GM19351 (cell line): ENCODE data around the gene KCNG3.

Experiments
- ATAC-seq: cut with Tn5 transposase; IDR thresholded peaks from one replicate; pipeline ENCODE4 v1.9.1; 2021; ENCODE audit warnings: mild to moderate bottlenecking, moderate library complexity; ENCODE audit not compliant: unreplicated experiment

KCNG3 gene, protein sequence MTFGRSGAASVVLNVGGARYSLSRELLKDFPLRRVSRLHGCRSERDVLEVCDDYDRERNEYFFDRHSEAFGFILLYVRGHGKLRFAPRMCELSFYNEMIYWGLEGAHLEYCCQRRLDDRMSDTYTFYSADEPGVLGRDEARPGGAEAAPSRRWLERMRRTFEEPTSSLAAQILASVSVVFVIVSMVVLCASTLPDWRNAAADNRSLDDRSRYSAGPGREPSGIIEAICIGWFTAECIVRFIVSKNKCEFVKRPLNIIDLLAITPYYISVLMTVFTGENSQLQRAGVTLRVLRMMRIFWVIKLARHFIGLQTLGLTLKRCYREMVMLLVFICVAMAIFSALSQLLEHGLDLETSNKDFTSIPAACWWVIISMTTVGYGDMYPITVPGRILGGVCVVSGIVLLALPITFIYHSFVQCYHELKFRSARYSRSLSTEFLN

GRCh38 chr2:42493468-42494354 lies at the start of gene KCNG3:
KCNG3 (minus strand) TSS chr2:42493982; CDS start chr2:42493501, 481 bp downstream.
- ATAC-seq = peak; percentile 60

DNA sequence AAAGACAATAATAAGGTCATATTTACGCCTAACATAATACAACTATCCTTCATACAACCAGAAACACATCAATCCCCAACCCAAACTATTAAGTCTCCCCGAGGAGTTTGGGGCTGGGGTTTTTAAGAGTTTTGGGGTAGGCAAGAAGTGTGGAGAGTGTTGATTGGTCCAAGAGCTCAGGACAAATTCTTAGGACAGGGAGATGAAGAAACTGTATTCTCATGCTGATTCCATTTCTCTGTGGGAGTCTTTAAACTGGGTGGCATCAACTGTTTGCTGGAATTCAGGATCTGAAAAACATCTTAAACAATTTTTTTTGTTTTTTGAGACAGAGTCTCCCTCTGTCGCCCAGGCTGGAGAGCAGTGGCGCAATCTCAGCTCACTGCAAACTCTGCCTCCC lies 49.1 kb upstream of the KCNG3 start:
- ATAC-seq = no peak

- no peak for ATAC-seq
Measured at GRCh38 chr2:42537493-42537892, 43.7 kb upstream of the KCNG3 start.

- ATAC-seq = no peak
Measured at GRCh38 chr2:42532397-42532796, 38.6 kb upstream of the KCNG3 start.

DNA sequence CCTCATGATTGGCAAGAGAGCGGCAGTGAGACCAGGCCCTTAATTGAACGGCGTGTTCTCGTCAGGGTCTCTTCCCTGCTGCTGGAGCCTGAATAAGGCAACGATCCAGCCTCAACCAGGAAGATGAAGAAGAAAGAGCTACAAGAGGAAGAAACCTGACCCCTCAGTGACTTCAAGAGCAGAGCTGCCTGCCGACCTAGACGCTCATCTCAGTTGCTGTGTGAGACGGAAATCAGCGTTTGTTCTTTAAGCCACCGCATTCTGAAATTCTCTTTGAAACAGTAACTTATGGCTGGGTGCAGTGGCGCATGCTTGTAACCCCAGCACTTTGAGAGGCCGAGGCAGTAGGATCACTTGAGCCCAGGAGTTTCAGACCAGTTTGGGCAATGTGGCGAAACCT lies 29.6 kb upstream of the KCNG3 start:
- no peak for ATAC-seq

DNA sequence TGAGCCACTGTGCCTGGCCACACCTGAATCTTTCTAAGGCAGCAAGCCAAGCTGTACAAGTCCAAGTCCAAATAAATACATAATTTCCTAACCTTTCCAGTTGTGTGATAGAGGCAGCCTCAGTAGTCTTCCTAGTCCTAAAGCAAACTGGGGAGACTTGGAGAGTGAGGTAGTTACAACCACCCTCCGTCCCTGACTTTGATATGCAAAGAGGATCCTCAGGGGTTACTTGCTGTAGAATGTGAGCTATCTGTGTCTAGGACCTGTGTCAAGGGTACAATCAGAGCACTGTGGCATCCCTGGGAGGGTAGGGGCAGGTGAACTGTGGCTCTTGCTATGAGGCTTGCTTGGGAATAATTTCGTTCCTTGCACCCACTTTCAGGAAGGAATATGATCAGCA lies 28.3 kb upstream of the KCNG3 start:
- ATAC-seq = no peak

- no peak for ATAC-seq
Measured at GRCh38 chr2:42519624-42520023, 25.8 kb upstream of the KCNG3 start.

GRCh38 chr2:42516418-42516901 lies 22.7 kb upstream of the KCNG3 start:
- no peak for ATAC-seq

DNA sequence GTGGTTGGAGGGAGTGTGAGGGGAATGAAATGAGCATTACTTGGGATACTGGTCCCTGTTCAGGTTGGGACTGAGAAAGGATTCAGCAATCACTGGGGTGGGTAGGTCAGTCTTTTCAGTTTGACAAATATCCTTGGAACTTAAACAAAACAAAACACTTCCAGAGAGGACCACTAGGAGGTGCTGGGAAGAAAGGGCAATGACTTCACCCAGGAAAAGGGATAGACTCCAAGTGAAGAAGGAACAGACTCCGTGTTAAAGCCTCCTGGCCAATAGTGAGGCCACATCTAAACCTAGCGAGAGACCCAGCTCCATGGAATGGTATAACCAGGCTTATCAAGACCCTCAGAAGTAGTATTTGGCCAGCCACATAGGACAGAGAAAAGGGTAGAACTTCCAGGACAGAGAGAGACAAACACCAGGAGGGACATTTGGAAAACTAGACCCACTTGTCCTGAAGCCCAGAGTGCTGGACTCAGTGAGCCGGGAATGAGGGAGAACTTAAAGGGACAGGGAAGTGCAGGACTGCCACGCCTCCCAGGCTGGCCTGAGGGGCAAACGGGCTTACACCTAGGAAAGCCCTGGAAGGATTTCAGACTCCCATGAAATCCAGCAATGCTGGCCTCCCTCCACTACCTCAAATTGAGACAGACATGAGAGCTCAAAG lies 19.6 kb upstream of the KCNG3 start:
- ATAC-seq = no peak

GRCh38 chr2:42510608-42511243 lies 16.9 kb upstream of the KCNG3 start:
- peak; percentile 54 for ATAC-seq

GRCh38 chr2:42510191-42510590 lies 16.4 kb upstream of the KCNG3 start:
- no peak for ATAC-seq

- ATAC-seq = no peak
Measured at GRCh38 chr2:42504364-42505230, 10.8 kb upstream of the KCNG3 start.

GRCh38 chr2:42503291-42503690 lies 9.5 kb upstream of the KCNG3 start:
- no peak for ATAC-seq

DNA sequence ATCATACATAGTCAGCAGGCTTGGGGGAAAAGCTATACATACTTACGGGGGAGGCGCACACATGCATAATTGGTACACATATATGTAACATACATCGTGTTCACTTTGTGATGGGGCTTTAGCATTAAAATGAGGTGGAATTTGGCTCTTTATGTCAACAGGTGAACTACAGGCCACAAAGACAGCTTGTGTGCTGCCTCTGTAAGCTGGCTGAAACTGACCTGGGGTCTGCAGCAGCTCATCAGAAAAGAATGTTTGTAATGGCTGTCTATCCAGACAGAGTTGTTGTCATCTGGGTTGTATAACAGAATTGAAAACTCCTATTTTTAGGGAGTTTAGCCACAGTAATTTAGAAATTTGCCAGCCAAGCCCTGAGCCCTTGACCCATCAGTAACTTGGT lies 4.7 kb upstream of the KCNG3 start:
- ATAC-seq = no peak

DNA sequence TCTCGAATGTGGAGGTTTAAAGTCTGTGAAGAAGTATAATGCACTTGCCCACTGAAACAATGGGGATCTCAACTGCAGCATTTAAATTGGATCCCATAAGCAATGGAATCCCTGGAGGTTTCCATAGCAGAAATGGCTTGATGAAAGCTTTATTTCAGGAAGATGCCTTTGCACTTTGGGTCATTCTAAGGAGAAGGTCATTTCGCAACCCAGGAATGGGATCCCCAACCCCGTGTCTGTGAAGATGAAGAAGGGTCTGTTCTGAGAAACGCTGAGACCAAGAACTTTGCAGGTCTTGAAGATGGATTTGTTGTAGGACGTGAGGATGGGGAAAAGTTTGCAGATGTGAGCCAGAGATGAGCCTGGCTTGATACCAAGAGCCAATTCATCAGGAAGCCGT lies 1.8 kb upstream of the KCNG3 start:
- no peak for ATAC-seq

DNA sequence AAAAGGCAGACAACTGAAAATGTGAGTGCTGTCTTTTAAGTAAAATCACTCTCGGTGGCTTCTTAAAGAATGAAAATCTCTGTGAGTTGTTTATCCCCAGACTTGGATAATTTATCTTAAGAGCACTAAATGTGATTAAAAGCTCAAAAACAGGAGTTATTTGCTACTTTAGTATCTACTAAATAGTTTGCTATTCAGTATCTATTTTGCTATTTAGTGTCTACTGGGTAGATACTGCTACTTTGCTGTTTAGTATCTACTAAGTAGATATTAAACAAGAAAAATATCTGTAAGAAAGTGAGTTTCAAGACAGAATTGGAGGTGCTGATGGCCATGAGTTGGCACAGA lies 1.4 kb upstream of the KCNG3 start:
- no peak for ATAC-seq

DNA sequence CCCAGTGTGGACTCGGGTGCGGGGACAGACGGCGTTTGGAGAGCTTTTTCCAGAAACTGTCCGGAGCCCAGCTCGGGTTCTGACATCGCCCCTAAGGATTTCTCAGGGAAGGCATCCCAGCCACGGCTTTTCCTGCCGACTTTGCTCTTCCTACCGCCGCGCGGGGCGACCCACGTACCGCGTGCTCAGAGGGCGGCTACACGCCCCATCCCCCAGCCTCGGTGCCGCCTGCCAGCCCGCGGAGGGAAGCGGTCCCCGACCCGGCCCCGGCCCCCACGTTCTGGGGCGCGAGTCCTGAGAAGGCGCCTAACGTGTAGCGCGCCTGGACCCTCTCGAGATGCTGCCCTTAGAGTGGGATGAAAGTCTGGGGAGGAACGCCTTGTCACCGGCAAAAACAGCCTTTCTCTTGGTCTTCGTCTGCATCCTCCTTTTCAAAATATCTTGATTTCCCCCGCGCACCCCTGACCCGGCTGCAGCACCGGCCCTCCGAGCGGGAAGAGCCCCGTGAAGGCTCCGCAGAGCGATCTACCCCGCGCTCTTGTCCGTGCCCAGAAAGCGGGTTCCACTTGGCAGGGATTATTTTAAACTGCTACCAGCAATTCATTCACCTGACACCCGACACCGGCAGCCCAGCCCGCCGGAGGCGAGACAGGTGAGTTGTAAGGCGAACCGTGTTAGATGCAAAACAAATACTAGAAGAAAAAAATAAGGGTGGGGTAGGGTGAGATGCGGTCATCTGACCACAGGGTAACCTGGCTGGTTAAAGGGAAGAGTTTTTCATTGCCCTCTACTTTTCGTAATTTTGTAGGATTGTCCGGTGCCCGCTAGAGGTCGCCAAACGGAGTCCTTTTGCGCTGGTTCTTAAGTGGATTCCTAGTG lies 812 bp upstream of the KCNG3 start:
- peak; percentile 66 for ATAC-seq

DNA sequence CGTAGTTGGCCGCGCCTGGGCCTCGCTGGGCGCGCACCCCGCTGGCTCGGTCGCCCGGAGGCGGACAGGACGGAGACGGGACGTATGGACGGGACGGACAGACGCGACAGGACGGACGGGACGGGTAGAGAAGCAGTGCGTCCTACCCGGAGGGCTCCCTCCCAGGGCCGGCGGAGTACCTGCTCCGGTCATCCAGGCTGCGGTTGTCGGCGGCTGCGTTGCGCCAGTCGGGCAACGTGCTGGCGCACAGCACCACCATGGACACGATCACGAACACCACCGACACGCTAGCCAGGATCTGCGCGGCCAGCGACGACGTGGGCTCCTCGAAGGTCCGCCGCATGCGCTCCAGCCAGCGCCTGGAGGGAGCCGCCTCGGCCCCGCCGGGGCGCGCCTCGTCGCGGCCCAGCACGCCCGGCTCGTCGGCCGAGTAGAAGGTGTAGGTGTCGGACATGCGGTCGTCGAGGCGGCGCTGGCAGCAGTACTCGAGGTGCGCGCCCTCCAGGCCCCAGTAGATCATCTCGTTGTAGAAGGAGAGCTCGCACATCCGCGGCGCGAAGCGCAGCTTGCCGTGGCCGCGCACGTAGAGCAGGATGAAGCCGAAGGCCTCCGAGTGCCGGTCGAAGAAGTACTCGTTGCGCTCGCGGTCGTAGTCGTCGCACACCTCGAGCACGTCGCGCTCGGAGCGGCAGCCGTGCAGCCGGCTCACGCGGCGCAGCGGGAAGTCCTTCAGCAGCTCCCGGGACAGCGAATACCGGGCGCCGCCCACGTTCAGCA lies 903 bp downstream of the KCNG3 start:
- ATAC-seq = no peak
